ENCODE data around the gene DHRS7.

The DHRS7 gene

GRCh38 chr14:60197629-60198303 is 32.6 kb upstream of the DHRS7 start:
- TF ChIP-seq CTCF (IDR thresholded peaks at IDR 0.05; ENCODE audit: borderline replicate concordance, control extremely low read depth, extremely low read depth, insufficient read depth, missing control alignments) = no peak
- in situ Hi-C loops (cut with MboI; ENCODE audit: low sequenced_read_pairs, unreplicated experiment) = loop anchor here (25.0 kb wide), 1 partner anchor 560 kb away; no protein-coding TSS in a partner anchor
- DNase-seq (ENCODE audit: low spot score) = no peak

- no peak for DNase-seq (ENCODE audit: low spot score)
- TF ChIP-seq CTCF (IDR thresholded peaks at IDR 0.05; ENCODE audit: borderline replicate concordance, control extremely low read depth, extremely low read depth, insufficient read depth, missing control alignments) = no peak
- in situ Hi-C loops (cut with MboI; ENCODE audit: low sequenced_read_pairs, unreplicated experiment) = loop anchor here (25.0 kb wide), 1 partner anchor 559 kb away; no protein-coding TSS in a partner anchor
Observed at GRCh38 chr14:60196291-60196690, 31.1 kb upstream of the DHRS7 start.

GRCh38 chr14:60195179-60195810 is 30.1 kb upstream of the DHRS7 start:
- TF ChIP-seq CTCF (IDR thresholded peaks at IDR 0.05; ENCODE audit: borderline replicate concordance, control extremely low read depth, extremely low read depth, insufficient read depth, missing control alignments) = peak; percentile 45
- in situ Hi-C loops (cut with MboI; ENCODE audit: low sequenced_read_pairs, unreplicated experiment) = loop anchor here (25.0 kb wide), 1 partner anchor 558 kb away; no protein-coding TSS in a partner anchor
- DNase-seq (ENCODE audit: low spot score) = no peak

- no peak for DNase-seq (ENCODE audit: low spot score)
- in situ Hi-C loops (cut with MboI; ENCODE audit: low sequenced_read_pairs, unreplicated experiment) = loop anchor here (5.0 to 25.0 kb wide), 4 partner anchors 125 to 553 kb away; no protein-coding TSS in a partner anchor
- TF ChIP-seq CTCF (IDR thresholded peaks at IDR 0.05; ENCODE audit: borderline replicate concordance, control extremely low read depth, extremely low read depth, insufficient read depth, missing control alignments) = no peak
Observed at GRCh38 chr14:60189923-60190840, 25.0 kb upstream of the DHRS7 start.

- DNase-seq (ENCODE audit: low spot score) = no peak
- in situ Hi-C loops (cut with MboI; ENCODE audit: low sequenced_read_pairs, unreplicated experiment) = loop anchor here (5.0 to 25.0 kb wide), 4 partner anchors 124 to 551 kb away; no protein-coding TSS in a partner anchor
- TF ChIP-seq CTCF (IDR thresholded peaks at IDR 0.05; ENCODE audit: borderline replicate concordance, control extremely low read depth, extremely low read depth, insufficient read depth, missing control alignments) = no peak
Observed at GRCh38 chr14:60188696-60189095, 23.5 kb upstream of the DHRS7 start.

GRCh38 chr14:60188115-60188514 is 22.9 kb upstream of the DHRS7 start:
- in situ Hi-C loops (cut with MboI; ENCODE audit: low sequenced_read_pairs, unreplicated experiment) = loop anchor here (5.0 to 25.0 kb wide), 4 partner anchors 123 to 551 kb away; no protein-coding TSS in a partner anchor

More at GRCh38 chr14:60188115-60188514, 22.9 kb upstream of the DHRS7 start:
- TF ChIP-seq CTCF (IDR thresholded peaks at IDR 0.05; ENCODE audit: borderline replicate concordance, control extremely low read depth, extremely low read depth, insufficient read depth, missing control alignments) = peak; percentile 31
- DNase-seq (ENCODE audit: low spot score) = no peak
